NCI-H2171 treated with DMSO at 0.1 percent for 48 hours (cell line): ENCODE results near the gene NTRK1.

ENCODE experiments used
- DNase-seq: peaks from one replicate; lab custom pipeline; 2025; lab: John Stamatoyannopoulos, UW

NTRK1 gene

GRCh38 chr1:156838972-156839371 lies 21.7 kb upstream of the NTRK1 start:
- DNase-seq: peak; percentile 27

GRCh38 chr1:156839426-156840109 lies 21.1 kb upstream of the NTRK1 start:
- no peak for DNase-seq

DNA sequence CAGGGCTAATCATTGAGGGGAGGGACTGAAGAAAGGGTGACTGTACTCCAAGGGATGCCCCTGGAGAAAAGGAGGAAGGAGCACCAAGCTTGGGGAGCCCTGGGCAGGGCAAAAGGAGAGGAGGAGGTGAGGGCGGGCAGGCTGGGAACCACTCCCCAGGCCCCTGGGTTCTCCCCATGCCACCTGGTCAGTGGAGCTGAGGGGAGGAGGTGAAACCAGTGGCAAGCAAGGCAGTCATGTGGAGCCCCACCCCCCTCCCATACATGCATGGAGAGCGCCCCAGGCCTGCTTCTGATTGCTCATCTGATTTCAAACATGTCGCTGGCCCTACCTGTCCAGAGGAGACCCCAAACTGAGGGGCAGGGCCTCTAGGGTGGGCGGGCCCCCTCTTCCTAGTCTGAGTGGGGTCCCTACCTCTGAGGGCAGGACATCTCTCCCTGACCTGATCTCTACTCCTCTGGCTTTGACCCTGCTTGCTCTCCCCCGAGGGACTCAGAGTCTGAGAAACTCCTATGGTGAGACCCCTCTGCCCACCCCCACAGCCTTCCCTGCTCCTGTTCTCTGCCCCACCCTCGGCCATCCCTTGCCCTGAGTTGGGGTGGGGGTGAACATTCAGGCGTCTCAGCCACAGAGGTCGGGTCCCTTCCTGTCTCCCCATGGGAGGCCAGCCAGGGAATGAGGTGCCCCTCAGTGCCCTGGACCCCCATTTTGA lies 20.3 kb upstream of the NTRK1 start:
- no peak for DNase-seq

DNA sequence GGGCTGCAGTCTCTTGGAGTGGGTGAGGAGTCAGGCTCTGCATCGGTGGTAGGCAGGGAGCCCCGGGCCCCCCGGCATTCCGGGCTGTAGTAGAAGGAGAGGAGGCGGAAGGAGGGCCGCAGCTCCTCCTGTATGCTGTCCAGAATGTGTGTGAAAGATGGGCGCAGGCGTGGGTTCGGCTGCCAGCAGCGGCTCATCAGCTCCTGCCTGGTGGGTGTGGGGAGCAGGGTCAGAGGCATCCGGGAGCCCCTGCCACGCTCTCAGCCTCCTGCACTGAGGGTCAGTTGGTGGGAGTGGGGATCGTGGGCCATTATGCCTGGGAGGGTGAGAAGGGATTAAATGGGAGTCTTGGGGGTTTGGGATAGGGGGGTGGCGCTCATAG lies 19.8 kb upstream of the NTRK1 start:
- no peak for DNase-seq

- no peak for DNase-seq
These were observed 19.3 kb upstream of the NTRK1 start for GRCh38 chr1:156841295-156841855.

DNA sequence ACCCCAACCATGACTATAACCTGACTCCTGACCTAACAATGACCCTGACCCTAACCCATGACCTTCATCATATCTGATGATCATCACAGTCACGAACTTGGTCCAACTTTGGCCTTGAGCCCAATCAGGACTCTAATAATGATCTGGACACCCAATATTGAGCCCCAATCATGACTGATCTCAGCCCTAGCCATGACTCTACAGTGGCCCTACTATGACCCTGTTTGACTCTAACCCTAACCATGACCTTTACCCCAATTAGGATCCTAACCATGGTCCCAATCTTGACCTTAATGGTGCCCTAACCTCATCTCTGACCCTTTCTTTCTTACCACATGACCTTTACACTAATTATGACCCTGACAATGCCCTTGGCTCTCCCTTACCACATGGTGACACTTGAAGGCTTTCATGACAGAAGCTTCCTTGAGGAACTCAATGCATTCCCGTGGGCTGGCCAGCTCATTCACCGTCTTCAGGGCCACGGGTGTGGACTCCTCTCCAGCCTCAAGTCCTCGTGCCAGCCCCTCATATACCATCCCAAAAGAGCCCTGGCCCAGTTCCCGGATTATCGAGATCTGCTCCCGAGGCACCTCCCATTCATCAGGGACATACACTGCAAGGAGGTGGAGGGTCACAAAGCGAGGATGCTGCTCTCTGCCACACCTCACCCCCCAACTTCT lies 17.9 kb upstream of the NTRK1 start:
- no peak for DNase-seq

DNA sequence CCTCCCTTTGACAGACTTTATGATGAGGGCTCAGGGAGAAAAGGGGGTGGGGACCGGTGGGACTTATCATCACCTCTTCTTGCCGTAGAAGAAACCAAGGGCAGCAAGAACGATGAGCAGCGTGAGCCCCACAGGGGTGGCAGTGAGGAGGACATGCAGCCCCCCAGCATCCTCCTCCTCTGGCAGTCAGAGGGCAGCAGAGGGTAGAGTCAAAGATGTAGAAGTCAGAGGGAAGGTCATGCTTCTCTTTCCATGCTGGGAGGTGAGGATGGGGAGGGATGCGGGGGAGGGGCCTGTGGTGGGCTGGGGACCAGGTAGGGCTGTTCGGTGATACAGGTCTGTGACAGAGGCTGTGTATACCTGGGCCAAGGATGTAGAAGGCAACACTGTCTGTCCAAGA lies 16.6 kb upstream of the NTRK1 start:
- DNase-seq: no peak

GRCh38 chr1:156844638-156845037 lies 16.0 kb upstream of the NTRK1 start:
- DNase-seq: no peak

DNA sequence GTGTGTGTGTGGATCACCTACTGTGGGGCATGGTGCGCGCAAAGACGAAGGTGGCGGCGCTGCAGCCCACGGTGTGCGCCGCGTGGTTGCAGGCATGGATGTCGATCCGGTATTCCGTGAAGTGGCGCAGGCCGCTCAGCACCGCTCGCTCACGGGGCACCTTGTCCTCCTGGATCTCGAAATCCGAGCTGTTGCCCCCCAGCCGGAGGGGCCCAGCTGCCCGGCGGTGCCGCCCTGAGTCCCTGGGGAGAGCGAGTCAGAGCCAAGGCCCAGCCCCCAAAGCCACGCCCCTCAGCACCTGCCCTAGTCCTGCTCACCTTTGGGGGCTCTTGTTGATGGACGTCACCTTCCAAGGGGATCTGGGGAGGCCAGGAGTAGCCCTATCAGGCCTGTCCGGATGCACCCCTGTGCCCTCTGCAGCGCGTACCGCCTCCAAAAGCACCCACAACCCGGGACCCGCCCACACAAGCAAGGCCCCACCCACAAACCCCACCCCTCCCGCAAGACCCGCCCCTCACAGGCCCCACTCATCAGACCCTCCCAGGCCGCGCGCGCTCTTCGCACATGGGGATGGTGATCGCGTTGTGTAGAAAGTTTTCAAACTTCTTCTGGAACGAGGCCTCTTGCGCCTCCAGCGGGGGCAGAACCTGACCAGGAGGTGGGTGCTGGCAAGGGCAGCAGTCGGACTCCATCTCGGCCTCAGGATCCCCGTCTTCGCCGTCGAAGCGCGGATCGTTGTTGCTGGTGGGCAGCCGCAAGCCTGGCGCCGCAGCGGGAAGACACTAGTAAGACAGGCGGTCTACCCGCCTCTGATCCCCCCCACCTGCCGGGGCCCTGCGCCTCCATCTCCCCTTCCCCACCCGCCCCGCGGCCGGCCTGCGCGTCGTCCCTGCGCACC lies 15.4 kb upstream of the NTRK1 start:
- no peak for DNase-seq

- DNase-seq: no peak
These were observed 14.6 kb upstream of the NTRK1 start for GRCh38 chr1:156845953-156846545.

DNA sequence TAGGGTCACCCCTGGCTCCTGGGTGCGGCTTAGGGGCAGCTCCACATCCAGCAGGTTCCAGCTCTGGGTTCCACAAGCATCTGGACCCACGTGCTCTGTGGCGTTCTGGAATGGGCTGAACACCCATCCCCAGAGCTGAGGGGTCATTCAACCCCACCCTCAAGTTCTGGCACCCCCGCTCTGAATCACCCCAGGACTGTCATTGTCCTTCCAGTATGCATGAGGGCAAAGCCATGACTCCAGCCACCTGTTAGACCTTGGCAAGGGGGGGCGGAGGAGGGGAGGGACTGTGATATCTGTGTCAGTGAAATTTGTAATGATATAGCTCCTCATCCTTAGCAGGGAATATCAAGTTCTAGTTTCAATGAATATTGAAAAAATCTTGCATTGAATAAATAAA lies 14.0 kb upstream of the NTRK1 start:
- no peak for DNase-seq

DNA sequence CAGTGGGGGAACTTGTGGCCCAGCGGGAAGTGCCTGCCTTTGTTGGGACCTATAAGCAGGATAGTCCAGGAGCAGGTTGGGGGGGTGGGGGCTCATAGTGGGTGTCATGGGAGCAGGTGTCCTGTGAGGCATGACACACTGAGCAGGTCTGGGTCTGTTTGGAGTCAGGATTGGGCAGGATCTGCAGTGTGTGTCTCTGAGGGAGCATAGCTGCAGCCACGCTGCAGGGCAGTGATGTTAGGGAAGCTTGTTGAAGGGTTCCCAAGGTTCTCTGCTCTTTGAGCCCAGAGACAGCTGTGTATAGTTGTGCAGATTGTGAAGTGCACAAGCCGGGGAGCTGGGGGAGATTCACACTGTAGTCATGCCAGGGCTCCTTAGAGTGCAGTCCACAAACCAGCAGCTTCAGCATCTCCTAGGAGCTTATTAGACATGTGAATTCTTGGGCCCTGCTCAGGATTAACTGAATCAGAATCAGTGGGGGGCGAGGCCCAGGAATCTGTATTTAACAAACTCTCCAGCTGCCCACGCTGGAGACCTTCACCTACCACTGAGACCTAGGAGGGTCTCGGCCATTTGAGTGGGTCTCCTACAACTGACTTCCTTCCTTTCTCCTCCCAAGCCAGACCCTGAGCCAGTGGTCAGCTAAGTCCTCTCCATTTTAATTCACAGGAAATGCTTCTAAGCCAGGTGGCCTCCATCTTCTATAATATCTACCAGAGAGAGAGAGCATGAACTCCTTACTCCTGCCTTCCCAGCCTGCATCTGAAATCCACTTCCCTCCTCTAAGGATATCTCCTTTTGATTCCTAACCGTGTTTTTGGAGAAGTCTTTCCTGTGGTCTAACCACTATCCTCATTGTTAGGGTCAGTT lies 12.8 kb upstream of the NTRK1 start:
- no peak for DNase-seq

DNA sequence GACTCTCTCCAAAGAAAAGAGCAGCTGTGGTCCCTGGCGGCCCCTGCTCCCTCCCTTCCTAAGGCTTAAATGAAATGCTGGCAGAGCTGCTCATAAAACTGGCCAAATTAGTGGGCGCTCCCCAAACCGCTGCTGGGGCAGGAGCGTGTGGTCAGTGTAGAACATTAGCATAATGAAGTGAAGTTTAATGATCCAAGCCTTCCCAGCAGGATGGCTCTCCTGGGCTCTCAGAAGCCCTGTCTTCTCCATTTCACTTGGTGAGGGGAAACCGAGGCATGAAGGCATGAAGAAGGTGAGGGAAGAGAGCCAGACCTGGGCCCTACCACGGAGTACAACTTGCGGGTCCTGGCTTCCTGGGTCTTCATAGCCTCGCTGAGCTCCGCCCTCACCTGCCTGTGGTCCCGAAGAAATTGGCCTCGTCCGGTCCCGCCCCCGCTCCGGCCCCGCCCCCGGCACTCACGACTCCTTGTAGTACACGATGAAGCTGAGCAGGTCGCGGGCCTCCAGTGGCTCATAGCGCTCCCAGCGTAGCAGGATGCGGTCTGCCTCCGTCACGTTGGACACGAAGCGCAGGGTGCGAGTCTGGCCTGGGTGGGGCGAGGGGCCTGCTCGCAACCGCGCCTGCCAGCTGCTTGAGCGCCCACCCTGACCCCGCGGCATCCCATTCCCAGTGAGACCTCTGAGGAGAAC lies 12.1 kb upstream of the NTRK1 start:
- no peak for DNase-seq

GRCh38 chr1:156849151-156849496 lies 11.5 kb upstream of the NTRK1 start:
- DNase-seq: no peak

DNA sequence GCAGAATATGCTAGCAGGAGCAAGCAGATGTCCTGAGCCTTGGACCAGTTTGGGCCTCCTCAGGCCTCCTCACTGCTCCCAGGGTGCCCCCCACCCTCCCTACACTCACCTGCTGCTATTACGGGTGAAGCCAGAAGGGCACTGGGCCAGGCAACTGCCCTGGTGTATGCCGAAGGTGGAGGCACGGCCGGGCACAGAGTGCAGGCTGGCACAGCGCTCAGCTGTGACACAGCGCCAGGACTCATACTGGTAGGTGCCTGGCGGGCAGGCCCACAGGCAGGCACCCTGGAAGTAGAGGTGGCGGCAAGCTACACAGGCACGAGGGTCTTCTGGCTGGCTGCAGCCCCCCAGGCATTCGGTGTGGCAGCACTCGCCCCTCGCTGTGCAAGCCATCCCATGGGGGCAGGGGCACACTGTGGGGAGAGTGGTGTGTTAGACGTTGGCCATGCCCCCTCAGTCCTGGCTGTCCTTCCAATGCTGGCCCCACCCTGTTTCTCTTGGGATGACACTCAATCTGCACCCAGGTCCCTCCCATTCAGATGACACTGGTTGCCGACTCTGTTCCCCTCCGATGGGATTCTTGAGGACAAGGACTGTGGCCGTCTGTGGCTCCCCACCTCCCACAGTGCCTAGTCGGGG lies 8.8 kb upstream of the NTRK1 start:
- no peak for DNase-seq

DNA sequence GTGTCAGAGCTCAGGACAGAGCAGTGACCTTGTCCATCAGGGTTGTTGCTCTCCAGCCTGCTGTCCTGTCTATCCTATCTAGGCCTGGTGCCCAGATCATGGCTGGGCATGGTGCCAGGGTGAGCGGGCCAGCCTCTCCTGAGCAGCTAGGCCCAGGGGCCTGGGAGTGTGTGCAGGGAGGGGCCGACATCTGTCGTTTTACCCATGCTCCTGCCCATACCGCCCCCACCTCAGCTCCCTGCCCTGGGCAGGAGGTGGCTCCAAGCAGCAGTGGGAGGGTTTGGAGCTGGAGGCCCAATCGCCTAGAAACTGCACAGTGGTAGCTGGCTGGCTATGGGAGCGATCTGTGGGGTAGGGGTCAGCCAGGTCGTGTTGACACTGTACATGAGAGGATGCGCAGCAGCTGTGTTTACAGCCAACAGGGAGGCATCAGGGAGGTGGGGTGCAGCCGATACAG lies 8.2 kb upstream of the NTRK1 start:
- DNase-seq: peak; percentile 94

GRCh38 chr1:156853761-156854160 lies 6.9 kb upstream of the NTRK1 start:
- no peak for DNase-seq

GRCh38 chr1:156854634-156855033 lies 6.0 kb upstream of the NTRK1 start:
- DNase-seq: no peak

- DNase-seq: no peak
These were observed 4.3 kb upstream of the NTRK1 start for GRCh38 chr1:156856282-156856785.
